Neural progenitor cell (in vitro differentiated cells): ENCODE results near the gene CPLX3. TPM values are rescaled to one million over a fixed set of nuclear protein-coding genes. Genes with fewer than 3 reads are reported as not detected.

Experiments used
- DNase-seq: peaks from one replicate; pipeline ENCODE4 v3.0.0-alpha.2; 2016; ENCODE audit warnings: low spot score
- H2AFZ ChIP-seq: fragments of 200-600 bp; sonication (generic); replicated peaks from 2 replicates; pipeline ENCODE4 v1.6.1; 2016; ENCODE audit warnings: antibody characterized with exemption
- H3F3A ChIP-seq: fragments of 200-600 bp; sonication (generic); 2 replicates; pipeline ENCODE4 v1.6.1; 2016; ENCODE audit warnings: antibody characterized with exemption, low read depth
- H3K27ac ChIP-seq: fragments of 200-600 bp; sonication (generic); 2 replicates; pipeline ENCODE4 v1.5.1; 2016; ENCODE audit warnings: mild to moderate bottlenecking
- H3K27me3 ChIP-seq: fragments of 200-600 bp; sonication (generic); 2 replicates; pipeline ENCODE4 v1.6.1; 2016; ENCODE audit warnings: mild to moderate bottlenecking, moderate library complexity
- H3K36me3 ChIP-seq: fragments of 200-600 bp; sonication (generic); 2 replicates; pipeline ENCODE4 v1.5.1; 2016
- H3K4me1 ChIP-seq: fragments of 200-600 bp; sonication (generic); 2 replicates; pipeline ENCODE4 v1.6.1; 2016; ENCODE audit warnings: mixed run types
- H3K4me2 ChIP-seq: fragments of 200-600 bp; sonication (generic); 2 replicates; pipeline ENCODE4 v1.6.1; 2016
- H3K4me3 ChIP-seq: fragments of 200-600 bp; sonication (generic); 2 replicates; pipeline ENCODE4 v1.5.1; 2016
- H3K79me2 ChIP-seq: fragments of 200-600 bp; sonication (generic); 2 replicates; pipeline ENCODE4 v1.6.1; 2016; ENCODE audit warnings: low read depth
- H3K9ac ChIP-seq: fragments of 200-600 bp; sonication (generic); 2 replicates; pipeline ENCODE4 v1.6.1; 2016
- H3K9me3 ChIP-seq: fragments of 200-600 bp; sonication (generic); 2 replicates; pipeline ENCODE4 v1.5.1; 2016; ENCODE audit warnings: low read depth
- H4K20me1 ChIP-seq: fragments of 200-600 bp; sonication (generic); 2 replicates; pipeline ENCODE4 v1.6.1; 2016; ENCODE audit warnings: low read depth
- H3K27ac Mint-ChIP-seq: 3 replicates; pipeline ENCODE4 v1.8.0; 2021; ENCODE audit warnings: mixed read lengths
- H3K27me3 Mint-ChIP-seq: 2 replicates; pipeline ENCODE4 v1.8.0; 2022; ENCODE audit warnings: low read depth, mild to moderate bottlenecking, inconsistent platforms, moderate library complexity, mixed read lengths; ENCODE audit not compliant: insufficient read depth
- H3K36me3 Mint-ChIP-seq: 3 replicates; pipeline ENCODE4 v1.8.0; 2021; ENCODE audit warnings: mixed read lengths
- H3K4me1 Mint-ChIP-seq: 3 replicates; pipeline ENCODE4 v1.8.0; 2021; ENCODE audit warnings: mixed read lengths
- H3K4me3 Mint-ChIP-seq: 3 replicates; pipeline ENCODE4 v1.8.0; 2021; ENCODE audit warnings: mild to moderate bottlenecking, moderate library complexity, mixed read lengths
- H3K9me3 Mint-ChIP-seq: 3 replicates; pipeline ENCODE4 v1.8.0; 2020; ENCODE audit warnings: mixed read lengths
- EZH2 ChIP-seq: fragments of 200-600 bp; sonication (generic); IDR thresholded peaks from 2 replicates; pipeline ENCODE4 v1.6.1; 2017; ENCODE audit warnings: antibody characterized with exemption, mild to moderate bottlenecking, moderate library complexity
- EZH2phosphoT487 ChIP-seq: fragments of 200-600 bp; sonication (generic); IDR thresholded peaks from 2 replicates; pipeline ENCODE4 v1.6.1; 2017; ENCODE audit warnings: antibody characterized with exemption
- total RNA-seq: library from RNA; depleted of rRNA; stranded (reverse); fragments of >200 nt; gene quantifications from 2 replicates; pipeline ENCODE4 v1.2.3, GENCODE V29; 2015; ENCODE audit warnings: low replicate concordance
- TF ChIP-seq, protein P1 (sequence below): fragments of 200-600 bp; sonication (generic); IDR thresholded peaks from 2 replicates; pipeline ENCODE4 v1.5.1; 2017; ENCODE audit warnings: antibody characterized with exemption, mild to moderate bottlenecking

CPLX3 gene
- total RNA-seq, 1 donor from 2014 or later, result not detected

GRCh38 chr15:74778599-74778970 lies 47.8 kb upstream of the CPLX3 start:
- H3K4me1 ChIP-seq, result peaks cover 26% of the 10 kb centered on the region
- H3K27ac ChIP-seq, result no peak overlapping the region
- H3K36me3 ChIP-seq, result no peaks in the 10 kb centered on the region
- no peak overlapping the region for H3K4me3 ChIP-seq
- H2AFZ ChIP-seq, result no peak overlapping the region
- H3K9ac ChIP-seq, result no peak overlapping the region
- Mint-ChIP-seq H3K4me3 (no peak overlapping the region), H3K36me3 (no peaks in the 10 kb centered on the region), H3K27ac (no peak overlapping the region), H3K27me3 (peaks cover 21% of the 10 kb centered on the region), H3K4me1 (peaks cover 69% of the 10 kb centered on the region), H3K9me3 (no peaks in the 10 kb centered on the region)
- H4K20me1 ChIP-seq, result peaks cover 11% of the 10 kb centered on the region
- peaks cover 13% of the 10 kb centered on the region for H3K79me2 ChIP-seq
- H3F3A ChIP-seq, result peaks cover 6% of the 10 kb centered on the region
- no peaks in the 10 kb centered on the region for H3K9me3 ChIP-seq
- no peak overlapping the region for H3K4me2 ChIP-seq
- H3K27me3 ChIP-seq, result peaks cover 21% of the 10 kb centered on the region
- no peak for DNase-seq
- TF ChIP-seq, protein P1, sequence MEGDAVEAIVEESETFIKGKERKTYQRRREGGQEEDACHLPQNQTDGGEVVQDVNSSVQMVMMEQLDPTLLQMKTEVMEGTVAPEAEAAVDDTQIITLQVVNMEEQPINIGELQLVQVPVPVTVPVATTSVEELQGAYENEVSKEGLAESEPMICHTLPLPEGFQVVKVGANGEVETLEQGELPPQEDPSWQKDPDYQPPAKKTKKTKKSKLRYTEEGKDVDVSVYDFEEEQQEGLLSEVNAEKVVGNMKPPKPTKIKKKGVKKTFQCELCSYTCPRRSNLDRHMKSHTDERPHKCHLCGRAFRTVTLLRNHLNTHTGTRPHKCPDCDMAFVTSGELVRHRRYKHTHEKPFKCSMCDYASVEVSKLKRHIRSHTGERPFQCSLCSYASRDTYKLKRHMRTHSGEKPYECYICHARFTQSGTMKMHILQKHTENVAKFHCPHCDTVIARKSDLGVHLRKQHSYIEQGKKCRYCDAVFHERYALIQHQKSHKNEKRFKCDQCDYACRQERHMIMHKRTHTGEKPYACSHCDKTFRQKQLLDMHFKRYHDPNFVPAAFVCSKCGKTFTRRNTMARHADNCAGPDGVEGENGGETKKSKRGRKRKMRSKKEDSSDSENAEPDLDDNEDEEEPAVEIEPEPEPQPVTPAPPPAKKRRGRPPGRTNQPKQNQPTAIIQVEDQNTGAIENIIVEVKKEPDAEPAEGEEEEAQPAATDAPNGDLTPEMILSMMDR, result no peak
- TF ChIP-seq EZH2phosphoT487, result no peak
- TF ChIP-seq EZH2, result no peak

DNA sequence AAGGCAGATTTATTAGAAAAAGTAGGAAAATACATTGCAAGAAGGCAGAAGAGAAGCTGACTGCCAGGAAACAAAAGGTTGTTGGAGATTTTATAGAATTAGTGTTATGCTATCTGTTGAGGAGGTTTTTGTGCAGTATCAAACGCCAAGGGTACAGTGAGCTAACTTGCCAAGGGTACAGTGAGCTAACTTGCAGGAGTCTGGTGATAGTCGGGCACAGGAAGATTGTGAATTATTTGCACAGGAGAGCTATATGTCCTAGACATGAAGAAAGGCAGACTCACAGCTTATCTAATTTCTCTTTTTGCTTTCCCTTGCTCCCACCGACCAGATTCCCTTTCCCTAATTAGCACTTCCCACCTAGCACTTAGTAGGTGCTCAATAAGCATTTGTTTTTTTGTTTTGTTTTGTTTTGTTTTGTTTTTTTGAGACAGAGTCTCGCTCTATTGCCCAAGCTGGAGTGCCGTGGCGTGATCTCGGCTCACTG lies 47.2 kb upstream of the CPLX3 start:
- TF ChIP-seq, protein P1, result no peak
- TF ChIP-seq EZH2 (no peak), EZH2phosphoT487 (no peak)
- no peak overlapping the region for H2AFZ ChIP-seq

GRCh38 chr15:74780523-74781430 lies 45.6 kb upstream of the CPLX3 start:
- no peak overlapping the region for H3K9ac ChIP-seq
- H3F3A ChIP-seq, result no peaks in the 10 kb centered on the region
- H3K27ac ChIP-seq, result no peak overlapping the region
- H3K9me3 ChIP-seq, result no peaks in the 10 kb centered on the region
- no peak for DNase-seq
- H2AFZ ChIP-seq, result no peak overlapping the region
- Mint-ChIP-seq H3K27me3 (peaks cover 14% of the 10 kb centered on the region), H3K4me1 (peaks cover 69% of the 10 kb centered on the region), H3K27ac (no peak overlapping the region), H3K9me3 (no peaks in the 10 kb centered on the region), H3K36me3 (no peaks in the 10 kb centered on the region), H3K4me3 (peak overlapping the region; percentile 89)
- H3K27me3 ChIP-seq, result peaks cover 21% of the 10 kb centered on the region
- peaks cover 34% of the 10 kb centered on the region for H3K79me2 ChIP-seq
- peak overlapping the region; percentile 68 for H3K4me3 ChIP-seq
- peaks cover 33% of the 10 kb centered on the region for H4K20me1 ChIP-seq
- H3K36me3 ChIP-seq, result no peaks in the 10 kb centered on the region
- TF ChIP-seq EZH2phosphoT487 (no peak), EZH2 (no peak)
- TF ChIP-seq, protein P1, result no peak
- H3K4me1 ChIP-seq, result peaks cover 22% of the 10 kb centered on the region
- H3K4me2 ChIP-seq, result peak overlapping the region; percentile 96

More for the DNA sequence above, 47.2 kb upstream of the CPLX3 start:
- Mint-ChIP-seq H3K27ac (no peak overlapping the region), H3K9me3 (no peaks in the 10 kb centered on the region), H3K27me3 (peaks cover 18% of the 10 kb centered on the region), H3K4me3 (peak overlapping the region; percentile 39), H3K4me1 (peaks cover 66% of the 10 kb centered on the region), H3K36me3 (no peaks in the 10 kb centered on the region)
- Histone ChIP-seq H3K4me1 (peaks cover 22% of the 10 kb centered on the region), H3F3A (peaks cover under 1% of the 10 kb centered on the region), H3K27ac (no peak overlapping the region), H3K36me3 (no peaks in the 10 kb centered on the region), H4K20me1 (peaks cover 17% of the 10 kb centered on the region), H3K4me3 (no peak overlapping the region), H3K9ac (no peak overlapping the region), H3K4me2 (no peak overlapping the region), H3K79me2 (peaks cover 19% of the 10 kb centered on the region), H3K9me3 (no peaks in the 10 kb centered on the region), H3K27me3 (peaks cover 21% of the 10 kb centered on the region)
- no peak for DNase-seq
